Keratinocyte (primary cell): ENCODE data around the gene HYAL1.
A peak's percentile ranks its signal among the peaks of the same experiment; 100 is the strongest.

Source experiments
- CTCF ChIP-seq, 3 experiments: IDR thresholded peaks in 1 of 3; conservative IDR thresholded peaks in 1 of 3; optimal IDR thresholded peaks in 1 of 3; 2 replicates in 2 of 3; 3 replicates in 1 of 3; pipeline versions ENCODE3 to v1.5.1; 2011; ENCODE audit warnings: low read length in 3 of 3, mild to moderate bottlenecking in 3 of 3, moderate library complexity in 2 of 3, control low read depth in 1 of 3, inconsistent platforms in 1 of 3; ENCODE audit not compliant: insufficient read depth in 2 of 3; ENCODE audit errors: extremely low read depth in 1 of 3
- EZH2 ChIP-seq: IDR thresholded peaks from one replicate; pipeline ENCODE4 v1.6.1; 2012; ENCODE audit warnings: inconsistent platforms, mild to moderate bottlenecking, low read length, moderate library complexity

- no peak for TF ChIP-seq EZH2
- TF ChIP-seq CTCF (optimal IDR thresholded peaks at IDR 0.05 in 1 of 3, IDR thresholded peaks at IDR 0.05 in 1 of 3, conservative IDR thresholded peaks at IDR 0.05 in 1 of 3; ENCODE audit: extremely low read depth in 1 of 3, insufficient read depth in 2 of 3, low read length in 3 of 3), result peak in 2 of 3 experiments; percentile 18 to 44
These were observed 49.4 kb upstream of the HYAL1 start for GRCh38 chr3:50352781-50353180.
